Dedifferentiated amniotic fluid mesenchymal stem cell (primary cell): ENCODE data around the gene SGSM1.
"Not testable (repeated sequence)": the region's sequence is repeated elsewhere in the genome, so short reads cannot be mapped to it uniquely, and the experiment has no call there.

Source experiments
- DNase-seq: peaks from one replicate; pipeline ENCODE4 v3.0.0-alpha.2; 2016; ENCODE audit errors: extremely low spot score

SGSM1 gene

GRCh38 chr22:24894998-24895397 is 89.0 kb downstream of the SGSM1 start:
- DNase-seq, result no peak

- DNase-seq, result no peak
Measured at GRCh38 chr22:24901448-24901847, 95.4 kb downstream of the SGSM1 start.

GRCh38 chr22:24905909-24906308 is 99.9 kb downstream of the SGSM1 start:
- no peak for DNase-seq

GRCh38 chr22:24907101-24907500 is 101.1 kb downstream of the SGSM1 start:
- DNase-seq, result not testable (repeated sequence)

DNA sequence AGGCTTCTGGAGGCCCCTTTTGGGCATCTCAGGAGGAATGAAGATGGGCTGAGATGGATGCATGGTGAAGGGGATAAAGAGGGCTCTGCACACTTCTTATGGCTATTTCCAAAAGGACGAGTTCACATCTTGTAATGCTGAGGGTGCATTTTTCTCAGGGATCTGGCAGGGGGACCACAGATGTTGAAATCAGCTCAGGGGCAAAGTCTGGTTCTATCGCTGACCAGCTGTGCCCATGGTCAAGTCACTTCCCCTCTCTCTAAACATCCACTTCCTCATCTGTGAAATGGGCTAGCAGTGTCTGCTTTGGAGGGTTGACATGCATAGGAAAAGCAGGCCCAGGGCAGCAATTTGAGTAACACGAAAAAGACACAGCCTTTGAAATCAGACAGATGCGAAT is 114.0 kb downstream of the SGSM1 start:
- DNase-seq, result no peak

DNA sequence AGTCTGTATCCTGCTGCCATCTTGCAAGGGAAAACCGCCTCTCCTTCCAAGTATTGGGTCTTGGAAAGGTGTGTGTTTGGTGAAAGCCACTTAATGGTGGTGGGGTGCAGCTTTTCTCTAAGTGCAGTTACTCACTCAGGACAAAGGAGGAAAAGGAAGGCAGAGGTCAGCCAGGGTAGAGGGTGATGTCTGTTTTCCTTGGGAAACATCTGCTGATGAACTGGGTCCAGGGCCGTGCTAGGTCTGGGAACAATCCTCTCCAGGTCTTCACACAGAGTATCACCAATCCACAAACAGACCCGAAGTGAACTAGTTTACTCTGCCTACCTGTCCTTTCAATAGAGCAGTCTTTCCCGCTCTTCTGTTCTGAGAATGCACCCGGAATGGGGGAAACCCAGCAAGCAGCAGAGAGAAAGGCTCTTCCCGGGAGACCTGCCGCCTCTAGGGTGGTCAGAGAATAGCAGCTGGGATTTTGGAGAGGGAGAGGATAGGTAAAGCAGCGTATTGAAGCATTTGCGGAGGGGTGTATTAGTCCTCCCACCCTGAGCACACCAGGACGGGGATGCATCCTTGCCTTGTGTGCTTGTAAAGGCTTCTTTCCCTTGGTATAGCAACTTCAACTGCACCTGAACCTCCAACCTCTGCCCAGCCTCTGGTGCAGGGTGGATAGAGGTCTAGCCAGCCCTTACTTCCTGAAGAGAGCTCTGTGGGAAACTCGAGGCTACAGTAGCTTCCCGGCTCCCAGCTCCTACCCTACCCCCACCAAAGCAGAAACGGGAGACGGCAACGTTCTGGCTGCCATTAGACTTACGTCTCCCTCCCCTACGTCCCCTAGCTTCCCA is 119.8 kb downstream of the SGSM1 start:
- no peak for DNase-seq

DNA sequence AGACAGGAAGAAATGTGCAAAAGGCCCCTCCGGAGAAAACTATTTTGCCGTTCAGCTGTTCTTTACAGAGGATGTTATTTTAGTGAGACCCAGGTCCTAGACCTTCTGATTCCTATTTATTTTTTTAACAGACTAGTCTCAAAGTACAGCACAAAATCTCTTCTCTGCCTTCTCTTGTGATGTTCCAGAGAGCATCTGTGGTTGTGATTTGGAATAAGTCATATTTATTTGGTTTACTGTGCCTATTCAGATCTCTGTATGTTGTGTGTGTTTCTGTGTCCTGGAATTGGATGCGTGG is 120.4 kb downstream of the SGSM1 start:
- no peak for DNase-seq

- no peak for DNase-seq
Measured at GRCh38 chr22:24926849-24927579, 121.0 kb downstream of the SGSM1 start.

DNA sequence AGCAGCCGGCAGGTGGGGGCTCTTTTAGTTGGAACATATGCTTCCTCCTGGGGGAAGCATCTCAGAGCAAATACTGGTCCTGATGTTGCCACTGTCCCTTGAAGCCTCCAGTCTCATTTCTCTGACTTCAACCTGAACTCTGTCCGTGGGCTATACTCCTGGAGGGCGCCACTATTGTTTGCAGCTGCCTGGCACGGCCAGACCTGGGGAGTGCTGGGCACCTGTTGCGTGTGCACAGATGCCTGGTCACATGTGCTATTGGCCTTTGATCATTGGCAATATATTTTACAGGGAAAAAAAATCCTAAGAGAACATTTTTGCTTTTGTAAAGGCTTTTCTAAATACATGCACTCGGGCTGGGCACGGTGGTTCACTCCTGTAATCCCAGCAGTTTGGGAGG is 122.3 kb downstream of the SGSM1 start:
- DNase-seq, result no peak

- DNase-seq, result no peak
Measured at GRCh38 chr22:24930678-24931077, 124.7 kb downstream of the SGSM1 start.

DNA sequence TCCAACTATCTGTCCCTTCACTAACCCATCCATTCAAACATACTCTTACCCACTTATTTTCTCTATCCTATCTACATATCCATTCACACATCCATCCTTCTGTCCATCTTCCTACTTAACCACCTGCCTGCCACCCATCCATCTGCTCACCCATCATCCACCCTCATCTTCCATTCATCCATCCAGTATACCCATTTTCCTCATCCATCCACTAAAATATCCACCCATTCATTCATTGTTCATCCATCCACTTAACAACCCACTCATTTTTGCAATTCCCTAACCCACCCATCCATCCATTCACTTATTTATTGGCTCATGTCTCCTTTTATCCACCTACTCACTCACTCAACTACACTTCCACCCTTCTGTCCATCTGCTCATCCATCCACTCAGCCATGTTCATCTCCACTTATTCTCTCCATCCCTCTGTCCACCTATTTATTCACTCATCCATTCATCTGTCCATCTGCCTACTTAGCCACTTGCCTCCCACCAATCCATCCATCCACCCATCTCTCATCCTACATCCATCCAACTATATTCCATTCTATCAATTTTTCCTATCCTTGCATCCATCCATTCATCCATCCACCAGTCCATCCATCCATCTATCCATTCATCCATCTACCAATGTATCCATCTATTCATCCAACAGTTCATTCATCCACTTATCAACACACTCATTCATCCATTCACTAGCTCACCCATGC is 129.9 kb downstream of the SGSM1 start:
- DNase-seq, result no peak

- no peak for DNase-seq
Measured at GRCh38 chr22:24937114-24937513, 131.1 kb downstream of the SGSM1 start.

GRCh38 chr22:24938741-24939341 is 132.8 kb downstream of the SGSM1 start:
- DNase-seq, result peak; percentile 38

- DNase-seq, result no peak
Measured at GRCh38 chr22:24942301-24942700, 136.3 kb downstream of the SGSM1 start.

- DNase-seq, result no peak
Measured at GRCh38 chr22:24944217-24944937, 138.4 kb downstream of the SGSM1 start.

DNA sequence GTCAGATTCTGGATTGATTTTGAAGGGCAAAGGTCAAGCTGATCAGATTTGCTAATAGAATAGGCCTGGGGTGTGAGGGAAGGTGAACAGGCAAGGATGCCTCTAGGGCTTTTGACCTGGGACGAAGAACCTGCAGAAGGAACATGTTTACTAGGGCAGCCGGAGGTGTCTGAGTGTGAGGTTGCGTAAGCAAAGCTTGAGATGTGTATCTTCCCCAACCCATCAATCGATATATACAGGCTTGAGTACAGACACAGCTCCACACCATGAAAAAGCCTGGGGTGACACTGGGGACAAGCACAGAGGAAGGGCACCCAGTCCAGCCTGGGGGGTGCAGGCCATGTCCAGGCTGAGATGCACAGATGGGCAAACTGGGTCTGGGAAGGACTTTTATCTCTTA is 139.4 kb downstream of the SGSM1 start:
- DNase-seq, result no peak

GRCh38 chr22:24947383-24947782 is 141.4 kb downstream of the SGSM1 start:
- no peak for DNase-seq

DNA sequence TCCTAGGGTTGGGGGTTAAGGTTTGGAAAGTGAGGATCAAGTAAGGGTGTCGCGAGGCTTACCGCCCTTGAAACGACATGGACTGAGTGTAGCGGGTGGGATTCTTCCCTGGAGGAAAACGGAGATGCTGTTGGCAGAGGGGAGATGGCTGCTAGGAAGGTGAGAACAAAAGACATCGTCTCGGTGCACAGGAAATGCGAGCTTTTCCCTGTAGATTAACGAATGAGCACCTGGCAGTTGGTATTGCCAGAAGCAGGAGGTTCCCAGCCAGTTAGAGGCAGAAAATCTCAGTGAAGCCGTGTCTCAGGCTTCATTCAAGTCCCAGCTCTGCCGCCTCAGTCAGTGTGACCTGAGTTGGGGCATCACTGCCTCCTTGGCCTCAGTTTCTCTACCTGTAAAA is 141.9 kb downstream of the SGSM1 start:
- DNase-seq, result no peak

DNA sequence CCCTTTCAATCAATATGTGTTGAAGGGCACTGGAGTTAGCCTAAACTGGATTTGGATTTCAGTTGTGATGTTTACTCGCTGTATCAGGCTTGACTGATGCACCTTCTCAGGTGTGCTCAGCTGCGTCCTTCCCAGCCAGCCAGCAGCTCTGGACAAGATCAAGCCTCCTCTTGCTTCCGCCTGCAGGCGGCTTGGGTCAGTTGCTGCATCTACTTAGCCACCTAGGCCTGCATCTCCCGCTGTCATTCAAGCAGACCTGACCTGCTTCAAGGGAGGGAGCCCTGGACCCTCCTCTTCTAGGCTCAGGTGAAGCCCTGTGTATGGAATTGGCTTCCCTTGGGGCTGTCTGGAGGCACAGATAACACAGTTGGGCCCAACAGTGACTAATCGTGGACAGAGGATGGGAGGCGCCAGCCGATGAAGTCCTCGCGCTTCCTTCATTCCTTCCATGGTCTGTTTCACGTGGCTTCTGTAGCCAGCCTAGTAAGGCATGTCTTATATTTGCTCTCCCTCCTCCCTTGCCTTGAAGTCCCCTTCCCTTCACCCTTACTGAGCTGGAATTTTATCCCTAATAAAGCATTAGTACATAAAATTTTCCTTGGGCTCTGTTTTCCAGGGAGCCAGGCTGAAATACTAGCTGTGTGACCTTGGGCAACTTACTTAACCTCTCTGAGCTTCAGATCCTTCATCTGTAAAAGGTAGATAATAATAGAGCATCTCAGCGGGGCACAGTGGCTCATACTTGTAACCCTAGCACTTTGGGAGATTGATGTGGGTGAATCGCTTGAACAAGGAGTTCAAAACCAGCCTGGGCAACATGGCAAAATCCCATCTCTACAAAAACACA is 142.6 kb downstream of the SGSM1 start:
- no peak for DNase-seq

- no peak for DNase-seq
Measured at GRCh38 chr22:24950272-24950902, 144.4 kb downstream of the SGSM1 start.
